Liver (tissue), 3 donors: Measurements from ENCODE around the gene SERPINE2.

Experiments used
- CTCF ChIP-seq: fragments of 150-350 bp; IDR thresholded peaks from 2 replicates; pipeline ENCODE4 v1.5.1; 2017; ENCODE audit warnings: improper control_type of control experiment, low read depth, low read length; ENCODE audit not compliant: missing input control
- HNF4G ChIP-seq: IDR thresholded peaks from 2 replicates; pipeline ENCODE4 v1.6.1; 2016; ENCODE audit warnings: antibody characterized with exemption
- MAX ChIP-seq: IDR thresholded peaks from 2 replicates; pipeline ENCODE4 v1.6.1; 2016; ENCODE audit warnings: antibody characterized with exemption
- YY1 ChIP-seq: IDR thresholded peaks from 2 replicates; pipeline ENCODE4 v1.6.1; 2016; ENCODE audit warnings: antibody characterized with exemption, mild to moderate bottlenecking
- donor health status: healthy.
- donor health status: healthy.

GRCh38 chr2:224059178-224059577 is 20.1 kb upstream of the SERPINE2 start:
- TF ChIP-seq MAX (no peak), CTCF (no peak), HNF4G (no peak), YY1 (no peak)
